WTC11 (cell line): ENCODE results near the gene TAOK3.

ENCODE experiments used
- PREB ChIP-seq: sonication (generic); formaldehyde crosslinking; IDR thresholded peaks from 2 replicates; pipeline ENCODE4 v1.8.1; 2022; ENCODE audit warnings: mild to moderate bottlenecking, missing genetic modification reagents, moderate library complexity, borderline replicate concordance
- USF2 ChIP-seq: sonication (generic); formaldehyde crosslinking; IDR thresholded peaks from 2 replicates; pipeline ENCODE4 v1.8.1; 2023; ENCODE audit warnings: mild to moderate bottlenecking, missing genetic modification reagents, moderate library complexity
- ZNF317 ChIP-seq: sonication (generic); formaldehyde crosslinking; IDR thresholded peaks from 2 replicates; pipeline ENCODE4 v1.8.1; 2023; ENCODE audit warnings: low read depth, mild to moderate bottlenecking, moderate library complexity, missing genetic modification reagents, borderline replicate concordance
- TF ChIP-seq, protein P1 (sequence below): fragments of 200-600 bp; IDR thresholded peaks from 2 replicates; pipeline ENCODE4 v1.8.0; 2022; ENCODE audit warnings: antibody characterized with exemption

DNA sequence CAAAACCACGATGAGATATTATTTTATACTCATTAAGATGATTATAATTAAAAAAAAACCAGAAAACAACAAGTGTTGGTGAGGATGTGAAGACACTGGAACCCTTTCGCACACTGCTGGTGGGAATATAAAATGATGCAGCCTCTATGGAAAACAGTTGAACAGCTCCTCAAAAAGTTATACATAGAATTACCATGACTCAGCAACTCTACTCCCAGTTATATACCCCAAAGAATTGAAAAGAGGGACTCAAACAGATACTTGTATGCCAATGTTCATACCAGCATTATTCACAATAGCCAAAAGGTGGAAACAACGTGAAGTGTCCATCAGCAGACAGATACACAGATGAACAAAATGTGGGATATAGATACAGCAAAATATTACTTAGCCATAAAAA lies 53.1 kb downstream of the TAOK3 start:
- no peak for TF ChIP-seq PREB (CRISPR knock-in tag)
- TF ChIP-seq, protein P1, sequence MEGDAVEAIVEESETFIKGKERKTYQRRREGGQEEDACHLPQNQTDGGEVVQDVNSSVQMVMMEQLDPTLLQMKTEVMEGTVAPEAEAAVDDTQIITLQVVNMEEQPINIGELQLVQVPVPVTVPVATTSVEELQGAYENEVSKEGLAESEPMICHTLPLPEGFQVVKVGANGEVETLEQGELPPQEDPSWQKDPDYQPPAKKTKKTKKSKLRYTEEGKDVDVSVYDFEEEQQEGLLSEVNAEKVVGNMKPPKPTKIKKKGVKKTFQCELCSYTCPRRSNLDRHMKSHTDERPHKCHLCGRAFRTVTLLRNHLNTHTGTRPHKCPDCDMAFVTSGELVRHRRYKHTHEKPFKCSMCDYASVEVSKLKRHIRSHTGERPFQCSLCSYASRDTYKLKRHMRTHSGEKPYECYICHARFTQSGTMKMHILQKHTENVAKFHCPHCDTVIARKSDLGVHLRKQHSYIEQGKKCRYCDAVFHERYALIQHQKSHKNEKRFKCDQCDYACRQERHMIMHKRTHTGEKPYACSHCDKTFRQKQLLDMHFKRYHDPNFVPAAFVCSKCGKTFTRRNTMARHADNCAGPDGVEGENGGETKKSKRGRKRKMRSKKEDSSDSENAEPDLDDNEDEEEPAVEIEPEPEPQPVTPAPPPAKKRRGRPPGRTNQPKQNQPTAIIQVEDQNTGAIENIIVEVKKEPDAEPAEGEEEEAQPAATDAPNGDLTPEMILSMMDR: no peak
- TF ChIP-seq USF2 (CRISPR knock-in tag): no peak
- no peak for TF ChIP-seq ZNF317
